Vagina (tissue), 2 donors: ENCODE results near the gene HOXA9. TPM values are rescaled to one million over a fixed set of nuclear protein-coding genes. Genes with fewer than 3 reads are reported as not detected.

ENCODE experiments used
- DNase-seq, 2 donors: peaks; one replicate each; pipeline ENCODE4 v3.0.0-alpha.2; 2017; ENCODE audit errors: extremely low spot score in 2 of 2
- H3K27ac ChIP-seq: fragments of 200-600 bp; sonication (generic); one replicate; pipeline ENCODE4 v1.5.1; 2019
- H3K27me3 ChIP-seq: fragments of 200-600 bp; sonication (generic); one replicate; pipeline ENCODE4 v1.5.1; 2019
- H3K36me3 ChIP-seq, 2 donors: fragments of 200-600 bp; sonication (generic); one replicate each; pipeline ENCODE4 v1.5.1; 2017 to 2019
- H3K4me1 ChIP-seq: fragments of 200-600 bp; sonication (generic); one replicate; pipeline ENCODE4 v1.5.1; 2019
- H3K4me3 ChIP-seq, 2 donors: fragments of 200-600 bp; sonication (generic); 1 replicate in 1 of 2; 2 replicates in 1 of 2; pipeline ENCODE4 v1.5.1; 2016 to 2019
- H3K9me3 ChIP-seq: fragments of 200-600 bp; sonication (generic); one replicate; pipeline ENCODE4 v1.5.1; 2019
- POLR2A ChIP-seq, 2 donors: fragments of 450-650 bp; IDR thresholded peaks; one replicate each; pipeline ENCODE4 v1.6.1; 2017; ENCODE audit warnings: antibody characterized with exemption in 2 of 2, mild to moderate bottlenecking in 2 of 2, moderate library complexity in 2 of 2
- POLR2AphosphoS5 ChIP-seq, 2 donors: sonication (generic); formaldehyde crosslinking; IDR thresholded peaks; one replicate each; pipeline ENCODE4 v1.9.0; 2017; ENCODE audit warnings: antibody characterized with exemption in 2 of 2, mild to moderate bottlenecking in 2 of 2, low read depth in 1 of 2; ENCODE audit not compliant: insufficient read depth in 1 of 2
- intact Hi-C: fragments of 100-400 bp; cut with DNase I; formaldehyde crosslinking; loops from one replicate; pipeline ENCODE4 v1.15.1; 2023
- total RNA-seq: library from RNA; depleted of rRNA; stranded (reverse); fragments of >200 nt; gene quantifications from one replicate; pipeline ENCODE4 v1.2.3, GENCODE V29; 2016
- TF ChIP-seq, protein P1 (sequence below), 3 experiments: fragments of 450-650 bp in 2 of 3; fragments of 200-600 bp in 1 of 3; sonication (generic) in 1 of 3; IDR thresholded peaks; one replicate each; pipeline ENCODE4 v1.5.1; 2017 to 2019; ENCODE audit warnings: antibody characterized with exemption in 3 of 3, mild to moderate bottlenecking in 2 of 3, moderate library complexity in 2 of 3

Gene HOXA9
- total RNA-seq, 1 donor from 2014 or later, result 13.0 TPM

DNA sequence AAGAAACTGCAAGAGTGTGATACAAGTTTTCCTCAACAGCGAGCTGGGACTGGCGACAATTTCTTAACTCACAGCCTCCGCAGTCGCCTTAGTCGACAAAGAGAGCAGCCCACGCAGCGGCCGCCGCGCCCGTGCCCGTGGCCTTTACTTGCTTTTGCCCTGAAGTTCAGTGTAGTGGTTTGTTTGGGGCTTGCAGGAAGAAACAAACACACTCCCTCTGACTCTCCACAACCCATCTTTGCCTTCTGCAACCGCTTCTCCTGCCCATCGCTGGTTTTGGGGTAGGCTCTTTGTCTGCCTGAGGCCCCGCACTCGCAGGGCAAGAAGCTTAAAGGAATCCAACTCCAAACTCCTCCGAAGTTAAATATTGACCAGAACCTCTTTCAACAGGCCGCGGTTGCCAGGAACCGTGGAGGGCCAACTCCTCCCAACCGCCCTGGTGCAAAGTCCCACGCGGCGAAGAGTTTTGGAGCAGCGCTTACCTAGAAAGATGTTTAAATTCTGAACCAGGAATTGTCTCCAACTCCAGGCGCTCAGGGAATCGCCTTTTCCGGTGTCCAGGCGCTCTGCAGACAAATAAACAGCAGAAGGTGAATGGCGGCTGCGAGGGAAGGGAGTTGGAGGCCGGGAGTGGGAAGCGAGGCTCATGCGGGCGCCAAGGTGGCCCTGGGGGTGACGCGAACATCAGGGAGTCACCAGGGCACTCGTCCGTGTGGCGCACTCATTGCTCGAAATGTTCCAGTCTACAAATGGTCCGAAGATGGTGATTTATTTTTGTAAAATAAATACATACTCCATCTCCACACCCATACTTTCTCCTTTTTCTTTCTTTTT, 43.0 kb downstream of the HOXA9 start:
- Histone ChIP-seq H3K27me3 (no peaks in the 10 kb centered on the region), H3K27ac (no peak overlapping the region), H3K9me3 (no peaks in the 10 kb centered on the region), H3K4me1 (no peaks in the 10 kb centered on the region), H3K4me3 (no peak overlapping the region), H3K36me3 (no peaks in the 10 kb centered on the region)
- intact Hi-C loops, result no loop called here
- DNase-seq, result no peak
- TF ChIP-seq POLR2A (IDR thresholded peaks at IDR 0.05), result no peak
- TF ChIP-seq, protein P1, sequence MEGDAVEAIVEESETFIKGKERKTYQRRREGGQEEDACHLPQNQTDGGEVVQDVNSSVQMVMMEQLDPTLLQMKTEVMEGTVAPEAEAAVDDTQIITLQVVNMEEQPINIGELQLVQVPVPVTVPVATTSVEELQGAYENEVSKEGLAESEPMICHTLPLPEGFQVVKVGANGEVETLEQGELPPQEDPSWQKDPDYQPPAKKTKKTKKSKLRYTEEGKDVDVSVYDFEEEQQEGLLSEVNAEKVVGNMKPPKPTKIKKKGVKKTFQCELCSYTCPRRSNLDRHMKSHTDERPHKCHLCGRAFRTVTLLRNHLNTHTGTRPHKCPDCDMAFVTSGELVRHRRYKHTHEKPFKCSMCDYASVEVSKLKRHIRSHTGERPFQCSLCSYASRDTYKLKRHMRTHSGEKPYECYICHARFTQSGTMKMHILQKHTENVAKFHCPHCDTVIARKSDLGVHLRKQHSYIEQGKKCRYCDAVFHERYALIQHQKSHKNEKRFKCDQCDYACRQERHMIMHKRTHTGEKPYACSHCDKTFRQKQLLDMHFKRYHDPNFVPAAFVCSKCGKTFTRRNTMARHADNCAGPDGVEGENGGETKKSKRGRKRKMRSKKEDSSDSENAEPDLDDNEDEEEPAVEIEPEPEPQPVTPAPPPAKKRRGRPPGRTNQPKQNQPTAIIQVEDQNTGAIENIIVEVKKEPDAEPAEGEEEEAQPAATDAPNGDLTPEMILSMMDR (IDR thresholded peaks at IDR 0.05), result no peak
- TF ChIP-seq POLR2AphosphoS5 (IDR thresholded peaks at IDR 0.05; ENCODE audit: insufficient read depth in 1 of 2, low read depth in 1 of 2), result no peak

DNA sequence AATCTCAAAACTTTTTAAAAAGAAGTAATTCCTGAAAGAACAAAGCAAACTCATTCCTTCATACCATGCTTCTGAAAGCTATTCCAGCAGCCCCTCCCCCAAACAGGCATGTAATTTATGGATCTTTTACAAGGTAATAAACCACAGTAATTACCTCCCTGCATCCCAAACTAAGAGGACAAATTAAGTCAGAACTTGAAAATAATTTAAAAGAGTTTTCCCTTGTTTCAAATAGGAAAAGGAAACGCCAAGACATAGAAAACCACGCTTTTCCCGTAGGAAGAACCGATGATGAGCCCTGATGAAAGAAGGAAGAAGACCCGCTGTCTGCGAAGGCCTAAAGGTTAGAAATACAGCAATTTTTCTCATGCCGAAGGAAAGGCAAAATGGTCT, 43.7 kb downstream of the HOXA9 start:
- DNase-seq, result no peak
- Histone ChIP-seq H3K4me1 (no peaks in the 10 kb centered on the region), H3K36me3 (no peaks in the 10 kb centered on the region), H3K27me3 (no peaks in the 10 kb centered on the region), H3K9me3 (no peaks in the 10 kb centered on the region), H3K4me3 (no peak overlapping the region), H3K27ac (no peak overlapping the region)
- TF ChIP-seq POLR2AphosphoS5 (IDR thresholded peaks at IDR 0.05; ENCODE audit: insufficient read depth in 1 of 2, low read depth in 1 of 2) (no peak), POLR2A (IDR thresholded peaks at IDR 0.05) (no peak)
- TF ChIP-seq, protein P1 (IDR thresholded peaks at IDR 0.05), result no peak
- intact Hi-C loops, result no loop called here

DNA sequence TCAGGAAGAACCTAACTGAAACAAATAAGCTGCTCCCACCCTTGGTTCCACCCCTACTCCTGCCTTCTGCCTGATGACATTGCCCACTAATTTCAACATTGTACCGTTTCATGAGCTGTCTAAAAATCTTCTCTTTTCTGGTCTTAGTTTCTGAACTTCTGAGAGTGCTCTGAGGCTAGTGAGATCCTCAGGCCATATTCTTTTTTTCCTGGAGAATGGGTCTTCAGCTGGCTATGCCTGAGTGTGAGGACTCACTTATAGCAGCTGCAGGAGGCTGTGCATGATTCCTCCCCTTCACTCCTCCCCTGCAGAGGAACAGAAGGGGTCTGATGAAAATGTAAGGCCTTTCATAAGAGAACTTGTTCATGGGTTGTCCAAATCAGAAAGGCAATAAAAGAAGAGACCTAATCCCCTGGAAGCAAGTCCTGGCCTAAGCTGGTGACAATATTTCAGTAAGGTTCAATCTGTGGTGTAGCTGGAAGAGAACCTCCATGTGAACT, 45.9 kb downstream of the HOXA9 start:
- no peaks in the 10 kb centered on the region for H3K36me3 ChIP-seq
- H3K4me1 ChIP-seq, result peaks cover 6% of the 10 kb centered on the region
- H3K4me3 ChIP-seq, result no peak overlapping the region
- H3K9me3 ChIP-seq, result no peaks in the 10 kb centered on the region
- no peak for DNase-seq
- no peak for TF ChIP-seq POLR2AphosphoS5 (IDR thresholded peaks at IDR 0.05; ENCODE audit: insufficient read depth in 1 of 2, low read depth in 1 of 2)
- TF ChIP-seq, protein P1 (IDR thresholded peaks at IDR 0.05), result no peak
- no peak for TF ChIP-seq POLR2A (IDR thresholded peaks at IDR 0.05)
- H3K27me3 ChIP-seq, result no peaks in the 10 kb centered on the region
- intact Hi-C loops, result no loop called here
- H3K27ac ChIP-seq, result no peak overlapping the region

DNA sequence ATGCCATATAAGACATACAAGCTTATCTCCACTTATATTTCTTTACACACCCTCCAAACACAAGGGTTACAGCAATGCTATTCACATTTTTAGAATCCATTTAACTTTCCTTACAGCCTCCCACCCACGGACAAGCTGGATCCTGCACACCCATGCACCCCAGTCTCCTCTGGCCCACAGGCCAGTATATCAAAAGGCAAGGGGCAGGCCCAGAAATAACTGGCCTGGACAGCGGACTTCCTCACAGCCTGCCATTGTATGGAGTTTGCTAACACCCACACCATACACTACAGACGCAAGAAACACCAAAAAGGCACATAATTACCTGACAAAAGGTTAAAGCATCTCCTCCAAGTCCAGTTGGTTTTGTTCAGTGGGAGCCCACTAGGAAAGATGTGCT, 46.8 kb downstream of the HOXA9 start:
- intact Hi-C loops, result no loop called here

More for the DNA sequence above, 46.8 kb downstream of the HOXA9 start:
- Histone ChIP-seq H3K36me3 (no peaks in the 10 kb centered on the region), H3K4me1 (peaks cover 13% of the 10 kb centered on the region), H3K9me3 (no peaks in the 10 kb centered on the region), H3K27me3 (no peaks in the 10 kb centered on the region), H3K4me3 (no peak overlapping the region), H3K27ac (no peak overlapping the region)
- no peak for TF ChIP-seq POLR2A (IDR thresholded peaks at IDR 0.05)
- TF ChIP-seq POLR2AphosphoS5 (IDR thresholded peaks at IDR 0.05; ENCODE audit: insufficient read depth in 1 of 2, low read depth in 1 of 2), result no peak
- TF ChIP-seq, protein P1 (IDR thresholded peaks at IDR 0.05), result no peak
- no peak for DNase-seq
